Osteoblast (primary cell): ENCODE data around the gene CRIP2. TPM values are rescaled to one million over a fixed set of nuclear protein-coding genes. Genes with fewer than 3 reads are reported as not detected.

ENCODE experiments used
- DNase-seq: peaks from one replicate; pipeline ENCODE4 v3.0.0; 2011; ENCODE audit warnings: low spot score, mixed read lengths; ENCODE audit not compliant: insufficient read length; ENCODE audit errors: missing footprints
- H2AFZ ChIP-seq: 2 replicates; pipeline ENCODE4 v1.6.0; 2011; ENCODE audit warnings: mild to moderate bottlenecking, low read length
- H3K27ac ChIP-seq: 2 replicates; pipeline ENCODE4 v1.5.1; 2011; ENCODE audit warnings: mild to moderate bottlenecking, low read depth, low read length, moderate library complexity
- H3K27me3 ChIP-seq: 2 replicates; pipeline ENCODE4 v1.6.0; 2012; ENCODE audit warnings: mild to moderate bottlenecking, control low read depth, inconsistent platforms, low read length, moderate library complexity; ENCODE audit not compliant: insufficient read depth
- H3K36me3 ChIP-seq: 2 replicates; pipeline ENCODE4 v1.5.1; 2011; ENCODE audit warnings: mild to moderate bottlenecking, low read length, control low read depth, moderate library complexity; ENCODE audit not compliant: insufficient read depth
- H3K4me1 ChIP-seq: 2 replicates; pipeline ENCODE4 v1.5.1; 2011; ENCODE audit warnings: mild to moderate bottlenecking, low read length, control low read depth, moderate library complexity; ENCODE audit not compliant: insufficient read depth
- H3K4me2 ChIP-seq: 2 replicates; pipeline ENCODE4 v1.6.0; 2011; ENCODE audit warnings: mild to moderate bottlenecking, low read length; ENCODE audit not compliant: insufficient read depth
- H3K4me3 ChIP-seq: fragments of 200-600 bp; sonication (generic); 3 replicates; pipeline ENCODE4 v1.5.1; 2012; ENCODE audit warnings: mild to moderate bottlenecking, low read length, inconsistent platforms; ENCODE audit not compliant: insufficient read depth
- H3K79me2 ChIP-seq: 2 replicates; pipeline ENCODE4 v1.6.0; 2012; ENCODE audit warnings: mild to moderate bottlenecking, low read length, control low read depth, inconsistent platforms; ENCODE audit not compliant: insufficient read depth
- H3K9me3 ChIP-seq: 2 replicates; pipeline ENCODE4 v1.5.1; 2011; ENCODE audit warnings: low read depth, low read length, control low read depth
- H4K20me1 ChIP-seq: 2 replicates; pipeline ENCODE4 v1.6.0; 2012; ENCODE audit warnings: mild to moderate bottlenecking, low read length, control low read depth; ENCODE audit not compliant: insufficient read depth
- CTCF ChIP-seq: IDR thresholded peaks from 2 replicates; pipeline ENCODE4 v1.5.1; 2011; ENCODE audit warnings: mild to moderate bottlenecking, low read depth, low read length, moderate library complexity; ENCODE audit errors: extremely low read depth
- total RNA-seq: library from RNA; depleted of rRNA; stranded (reverse); fragments of >200 nt; gene quantifications from 2 replicates; pipeline ENCODE4 v1.2.3, GENCODE V29; 2012

The CRIP2 gene
- total RNA-seq, 1 donor: 43.8 TPM

GRCh38 chr14:105430565-105430964 is 44.1 kb upstream of the CRIP2 start:
- DNase-seq: peak; percentile 95
- H3K4me1 ChIP-seq: peaks cover 16% of the 10 kb centered on the region
- no peak overlapping the region for H3K4me3 ChIP-seq
- peaks cover 88% of the 10 kb centered on the region for H3K79me2 ChIP-seq
- H3K4me2 ChIP-seq: peak overlapping the region; percentile 45
- H3K9me3 ChIP-seq: no peaks in the 10 kb centered on the region
- no peak for TF ChIP-seq CTCF
- H3K36me3 ChIP-seq: peaks cover 5% of the 10 kb centered on the region
- peaks cover 63% of the 10 kb centered on the region for H4K20me1 ChIP-seq
- peak overlapping the region; percentile 57 for H3K27ac ChIP-seq
- no peaks in the 10 kb centered on the region for H3K27me3 ChIP-seq
- no peak overlapping the region for H2AFZ ChIP-seq

DNA sequence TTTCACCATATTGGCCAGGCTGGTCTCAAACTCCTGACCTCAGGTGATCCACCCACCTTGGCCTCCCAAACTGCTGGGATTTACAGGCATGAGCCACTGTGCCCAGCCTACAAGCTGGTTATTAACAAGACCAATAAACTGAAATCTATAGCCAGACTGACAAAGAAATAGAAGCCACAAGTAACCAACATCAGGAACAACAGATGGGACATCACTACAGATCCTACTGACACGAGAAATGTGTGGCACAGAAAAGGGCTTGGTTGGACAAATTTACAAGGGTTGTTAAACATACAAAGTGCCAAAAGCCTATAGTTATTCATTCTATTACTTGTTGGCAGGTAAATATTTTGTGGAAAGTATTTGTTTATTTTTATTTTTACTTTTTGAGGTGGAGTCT is 43.4 kb upstream of the CRIP2 start:
- H3K79me2 ChIP-seq: peaks cover 89% of the 10 kb centered on the region
- peaks cover 61% of the 10 kb centered on the region for H4K20me1 ChIP-seq
- H3K36me3 ChIP-seq: peaks cover 5% of the 10 kb centered on the region
- peaks cover 16% of the 10 kb centered on the region for H3K4me1 ChIP-seq
- no peak overlapping the region for H2AFZ ChIP-seq
- H3K4me2 ChIP-seq: peak overlapping the region; percentile 45
- H3K9me3 ChIP-seq: no peaks in the 10 kb centered on the region
- TF ChIP-seq CTCF: no peak
- DNase-seq: no peak
- H3K27ac ChIP-seq: peak overlapping the region; percentile 57
- H3K4me3 ChIP-seq: no peak overlapping the region
- H3K27me3 ChIP-seq: no peaks in the 10 kb centered on the region

GRCh38 chr14:105432657-105433056 is 42.0 kb upstream of the CRIP2 start:
- H3K27me3 ChIP-seq: no peaks in the 10 kb centered on the region
- no peak overlapping the region for H3K4me3 ChIP-seq
- peaks cover 89% of the 10 kb centered on the region for H3K79me2 ChIP-seq
- DNase-seq: no peak
- no peak overlapping the region for H2AFZ ChIP-seq
- no peaks in the 10 kb centered on the region for H3K36me3 ChIP-seq
- no peaks in the 10 kb centered on the region for H3K9me3 ChIP-seq
- peak overlapping the region; percentile 48 for H3K27ac ChIP-seq
- peaks cover 62% of the 10 kb centered on the region for H4K20me1 ChIP-seq
- peaks cover 16% of the 10 kb centered on the region for H3K4me1 ChIP-seq
- no peak overlapping the region for H3K4me2 ChIP-seq
- TF ChIP-seq CTCF: no peak

DNA sequence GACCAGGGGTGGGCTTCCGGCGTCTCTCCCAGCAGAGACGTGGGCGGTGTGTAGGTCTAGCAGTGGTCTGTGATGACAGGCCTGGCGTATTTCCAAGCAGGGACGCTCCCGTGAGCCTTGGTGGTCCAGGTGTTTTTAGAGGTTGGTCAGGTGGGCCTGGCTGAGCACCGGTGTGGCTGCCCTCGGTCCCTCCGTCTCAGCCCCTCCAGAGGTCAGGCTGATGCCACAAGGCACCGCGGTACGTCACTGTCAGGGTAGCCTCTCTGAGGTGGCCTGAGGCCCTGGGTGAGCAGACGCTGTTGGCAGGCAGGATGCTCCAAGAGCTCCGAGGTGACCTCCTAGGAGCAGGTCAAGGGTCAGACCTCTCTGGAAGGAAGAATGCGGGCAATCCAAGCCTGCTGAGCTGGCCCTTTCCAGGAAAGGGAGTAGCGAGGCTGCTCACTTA is 41.4 kb upstream of the CRIP2 start:
- peaks cover 66% of the 10 kb centered on the region for H4K20me1 ChIP-seq
- peaks cover 89% of the 10 kb centered on the region for H3K79me2 ChIP-seq

More for the DNA sequence above, 41.4 kb upstream of the CRIP2 start:
- H3K27ac ChIP-seq: no peak overlapping the region
- no peak for TF ChIP-seq CTCF
- no peak overlapping the region for H3K4me3 ChIP-seq
- no peaks in the 10 kb centered on the region for H3K36me3 ChIP-seq
- peaks cover 16% of the 10 kb centered on the region for H3K4me1 ChIP-seq
- no peaks in the 10 kb centered on the region for H3K27me3 ChIP-seq
- no peak overlapping the region for H3K4me2 ChIP-seq
- no peak overlapping the region for H2AFZ ChIP-seq
- DNase-seq: no peak
- H3K9me3 ChIP-seq: no peaks in the 10 kb centered on the region
